Keratinocyte (primary cell): ENCODE data around the gene ATE1. TPM values are rescaled to one million over a fixed set of nuclear protein-coding genes. Genes with fewer than 3 reads are reported as not detected.
"Not testable (repeated sequence)": the region's sequence is repeated elsewhere in the genome, so short reads cannot be mapped to it uniquely, and the experiment has no call there.

ENCODE experiments used
- DNase-seq: peaks from one replicate; pipeline ENCODE4 v3.0.0-alpha.2; 2011; ENCODE audit warnings: low read depth, missing footprints, low spot score
- FAIRE-seq: peaks from 2 replicates; lab custom pipeline; 2011; peaks lifted over from hg19 to GRCh38; lab: Jason Lieb, UNC
- H2AFZ ChIP-seq: 2 replicates; pipeline ENCODE4 v1.6.0; 2012; ENCODE audit warnings: low read length, control low read depth, inconsistent platforms; ENCODE audit not compliant: control insufficient read depth
- H3K27ac ChIP-seq: 2 replicates; pipeline ENCODE4 v1.5.1; 2011; ENCODE audit warnings: low read length; ENCODE audit not compliant: control insufficient read depth, insufficient read depth
- H3K27me3 ChIP-seq: 3 replicates; pipeline ENCODE4 v1.6.0; 2011; ENCODE audit warnings: low read length; ENCODE audit not compliant: control insufficient read depth, insufficient read depth; ENCODE audit errors: extremely low read depth
- H3K36me3 ChIP-seq, 2 experiments: 2 replicates in 1 of 2; 3 replicates in 1 of 2; pipeline ENCODE4 v1.5.1; 2011; ENCODE audit warnings: low read length in 2 of 2, mild to moderate bottlenecking in 1 of 2; ENCODE audit not compliant: control insufficient read depth in 2 of 2, insufficient read depth in 2 of 2; ENCODE audit errors: extremely low read depth in 1 of 2
- H3K4me1 ChIP-seq: 3 replicates; pipeline ENCODE4 v1.5.1; 2011; ENCODE audit warnings: low read length; ENCODE audit not compliant: control insufficient read depth, insufficient read depth; ENCODE audit errors: extremely low read depth
- H3K4me2 ChIP-seq: 3 replicates; pipeline ENCODE4 v1.6.0; 2011; ENCODE audit warnings: low read depth, low read length; ENCODE audit not compliant: control insufficient read depth, insufficient read depth; ENCODE audit errors: extremely low read depth
- H3K4me3 ChIP-seq, 3 experiments: fragments of 200-600 bp in 1 of 3; sonication (generic) in 1 of 3; 2 replicates in 2 of 3; 3 replicates in 1 of 3; pipeline ENCODE4 v1.5.1; 2011 to 2016; ENCODE audit warnings: low read length in 3 of 3, mild to moderate bottlenecking in 3 of 3, control low read depth in 2 of 3, inconsistent platforms in 1 of 3, low read depth in 1 of 3, mixed read lengths in 1 of 3, mixed run types in 1 of 3, moderate library complexity in 1 of 3; ENCODE audit not compliant: control insufficient read depth in 2 of 3, insufficient read depth in 2 of 3; ENCODE audit errors: extremely low read depth in 1 of 3
- H3K79me2 ChIP-seq: 2 replicates; pipeline ENCODE4 v1.6.0; 2012; ENCODE audit warnings: low read length; ENCODE audit not compliant: control insufficient read depth, insufficient read depth
- H3K9ac ChIP-seq: 3 replicates; pipeline ENCODE4 v1.6.0; 2011; ENCODE audit warnings: low read length; ENCODE audit not compliant: control insufficient read depth, insufficient read depth; ENCODE audit errors: extremely low read depth
- H3K9me1 ChIP-seq: 3 replicates; pipeline ENCODE4 v1.6.0; 2011; ENCODE audit warnings: low read length; ENCODE audit not compliant: control insufficient read depth, insufficient read depth; ENCODE audit errors: extremely low read depth
- H3K9me3 ChIP-seq: 2 replicates; pipeline ENCODE4 v1.5.1; 2012; ENCODE audit warnings: low read depth, low read length; ENCODE audit not compliant: control insufficient read depth
- H4K20me1 ChIP-seq: 3 replicates; pipeline ENCODE4 v1.6.0; 2011; ENCODE audit warnings: low read length; ENCODE audit not compliant: control insufficient read depth, insufficient read depth; ENCODE audit errors: extremely low read depth
- EZH2 ChIP-seq: IDR thresholded peaks from one replicate; pipeline ENCODE4 v1.6.1; 2012; ENCODE audit warnings: inconsistent platforms, mild to moderate bottlenecking, low read length, moderate library complexity
- dilution Hi-C: fragments of 300-500 bp; cut with MboI; formaldehyde crosslinking; loops from one replicate; pipeline ENCODE4 v1.7.0; 2020; ENCODE audit warnings: low sequenced_read_pairs; ENCODE audit not compliant: extremely low pct_ligation_motif_present
- polyA plus RNA-seq, 5 experiments: library from polyadenylated mRNA; depleted of rRNA in 3 of 5; stranded (reverse) in 3 of 5; stranded (forward) in 1 of 5; unstranded in 1 of 5; fragments of >200 nt; gene quantifications; 1 replicate in 1 of 5; 2 replicates in 3 of 5; 3 replicates in 1 of 5; pipeline versions ENCODE4 v1.2.1 to v1.2.3, GENCODE V29; 2011 to 2012; ENCODE audit warnings: missing spikeins in 2 of 5, low read depth in 1 of 5, low replicate concordance in 1 of 5
- TF ChIP-seq, protein P1 (sequence below), 3 experiments: IDR thresholded peaks in 1 of 3; conservative IDR thresholded peaks in 1 of 3; optimal IDR thresholded peaks in 1 of 3; 2 replicates in 2 of 3; 3 replicates in 1 of 3; pipeline versions ENCODE3 to v1.5.1; 2011; ENCODE audit warnings: low read length in 3 of 3, mild to moderate bottlenecking in 3 of 3, moderate library complexity in 2 of 3, control low read depth in 1 of 3, inconsistent platforms in 1 of 3; ENCODE audit not compliant: insufficient read depth in 2 of 3; ENCODE audit errors: extremely low read depth in 1 of 3

Gene ATE1
- polyA plus RNA-seq, 1 donor (not counting 4 experiments of a cell fraction or from before 2014, with no cell fraction given) = 14.9 TPM

GRCh38 chr10:121700416-121700815 lies 227.4 kb downstream of the ATE1 start:
- TF ChIP-seq, protein P1, sequence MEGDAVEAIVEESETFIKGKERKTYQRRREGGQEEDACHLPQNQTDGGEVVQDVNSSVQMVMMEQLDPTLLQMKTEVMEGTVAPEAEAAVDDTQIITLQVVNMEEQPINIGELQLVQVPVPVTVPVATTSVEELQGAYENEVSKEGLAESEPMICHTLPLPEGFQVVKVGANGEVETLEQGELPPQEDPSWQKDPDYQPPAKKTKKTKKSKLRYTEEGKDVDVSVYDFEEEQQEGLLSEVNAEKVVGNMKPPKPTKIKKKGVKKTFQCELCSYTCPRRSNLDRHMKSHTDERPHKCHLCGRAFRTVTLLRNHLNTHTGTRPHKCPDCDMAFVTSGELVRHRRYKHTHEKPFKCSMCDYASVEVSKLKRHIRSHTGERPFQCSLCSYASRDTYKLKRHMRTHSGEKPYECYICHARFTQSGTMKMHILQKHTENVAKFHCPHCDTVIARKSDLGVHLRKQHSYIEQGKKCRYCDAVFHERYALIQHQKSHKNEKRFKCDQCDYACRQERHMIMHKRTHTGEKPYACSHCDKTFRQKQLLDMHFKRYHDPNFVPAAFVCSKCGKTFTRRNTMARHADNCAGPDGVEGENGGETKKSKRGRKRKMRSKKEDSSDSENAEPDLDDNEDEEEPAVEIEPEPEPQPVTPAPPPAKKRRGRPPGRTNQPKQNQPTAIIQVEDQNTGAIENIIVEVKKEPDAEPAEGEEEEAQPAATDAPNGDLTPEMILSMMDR (optimal IDR thresholded peaks at IDR 0.05 in 1 of 3, IDR thresholded peaks at IDR 0.05 in 1 of 3, conservative IDR thresholded peaks at IDR 0.05 in 1 of 3; ENCODE audit: extremely low read depth in 1 of 3, insufficient read depth in 2 of 3, low read length in 3 of 3) = no peak
- TF ChIP-seq EZH2 = no peak
- no peak overlapping the region for H3K4me3 ChIP-seq
- no peaks in the 10 kb centered on the region for H3K27me3 ChIP-seq
- no peaks in the 10 kb centered on the region for H4K20me1 ChIP-seq
- no peaks in the 10 kb centered on the region for H3K9me3 ChIP-seq
- no peak for DNase-seq
- no peak overlapping the region for H3K9ac ChIP-seq
- H3K27ac ChIP-seq = no peak overlapping the region
- no peak for FAIRE-seq
- H3K36me3 ChIP-seq = no peaks in the 10 kb centered on the region
- H3K4me2 ChIP-seq = no peak overlapping the region
- dilution Hi-C loops = no loop called here
- no peak overlapping the region for H2AFZ ChIP-seq
- H3K79me2 ChIP-seq = no peaks in the 10 kb centered on the region
- H3K9me1 ChIP-seq = no peaks in the 10 kb centered on the region
- H3K4me1 ChIP-seq = peaks cover 27% of the 10 kb centered on the region

GRCh38 chr10:121699703-121700102 lies 228.1 kb downstream of the ATE1 start:
- H4K20me1 ChIP-seq, H3K27ac ChIP-seq, H3K4me2 ChIP-seq, H3K79me2 ChIP-seq, H3K36me3 ChIP-seq, DNase-seq, H3K9me1 ChIP-seq, H3K27me3 ChIP-seq, H3K4me3 ChIP-seq, dilution Hi-C loops, H3K9ac ChIP-seq, H3K9me3 ChIP-seq, H2AFZ ChIP-seq, FAIRE-seq: not testable (repeated sequence)
- H3K4me1 ChIP-seq = peaks cover 34% of the 10 kb centered on the region

DNA sequence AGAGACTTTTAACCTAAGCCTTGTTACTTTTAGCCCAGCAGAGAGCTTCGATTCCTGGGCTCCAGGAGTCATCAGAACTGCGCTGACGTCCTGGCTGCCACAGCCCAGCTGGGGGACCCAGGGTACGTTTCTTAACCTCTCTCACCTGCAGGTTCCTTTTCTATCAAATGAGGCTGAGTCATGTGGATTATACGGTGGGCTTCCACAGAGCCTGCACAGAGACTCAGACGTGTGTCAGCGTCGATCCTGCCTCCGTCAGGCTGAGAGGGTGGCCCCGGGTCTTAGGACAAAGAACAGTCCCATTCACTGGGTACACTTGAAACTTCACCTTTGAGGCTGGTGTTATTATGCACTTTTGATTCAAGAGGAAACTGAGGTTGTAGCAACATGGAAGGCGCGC lies 228.9 kb downstream of the ATE1 start:
- Histone ChIP-seq H3K36me3 (no peaks in the 10 kb centered on the region), H3K9ac (no peak overlapping the region), H3K4me3 (no peak overlapping the region), H2AFZ (no peak overlapping the region), H3K9me3 (no peaks in the 10 kb centered on the region), H3K27me3 (no peaks in the 10 kb centered on the region), H3K27ac (no peak overlapping the region), H3K9me1 (no peaks in the 10 kb centered on the region), H3K4me1 (peaks cover 42% of the 10 kb centered on the region), H3K4me2 (no peak overlapping the region), H3K79me2 (no peaks in the 10 kb centered on the region), H4K20me1 (no peaks in the 10 kb centered on the region)
- no peak for DNase-seq
- no peak for TF ChIP-seq EZH2
- TF ChIP-seq, protein P1 (optimal IDR thresholded peaks at IDR 0.05 in 1 of 3, IDR thresholded peaks at IDR 0.05 in 1 of 3, conservative IDR thresholded peaks at IDR 0.05 in 1 of 3; ENCODE audit: extremely low read depth in 1 of 3, insufficient read depth in 2 of 3, low read length in 3 of 3) = no peak
- dilution Hi-C loops = no loop called here
- FAIRE-seq = no peak
